HG02840 (cell line): ENCODE data around the gene ZMAT5.

ENCODE experiments used
- ATAC-seq: cut with Tn5 transposase; IDR thresholded peaks from one replicate; pipeline ENCODE4 v1.9.1; 2021; ENCODE audit warnings: mild to moderate bottlenecking, moderate library complexity, moderate number of reproducible peaks; ENCODE audit not compliant: unreplicated experiment, low FRiP score

Gene ZMAT5

DNA sequence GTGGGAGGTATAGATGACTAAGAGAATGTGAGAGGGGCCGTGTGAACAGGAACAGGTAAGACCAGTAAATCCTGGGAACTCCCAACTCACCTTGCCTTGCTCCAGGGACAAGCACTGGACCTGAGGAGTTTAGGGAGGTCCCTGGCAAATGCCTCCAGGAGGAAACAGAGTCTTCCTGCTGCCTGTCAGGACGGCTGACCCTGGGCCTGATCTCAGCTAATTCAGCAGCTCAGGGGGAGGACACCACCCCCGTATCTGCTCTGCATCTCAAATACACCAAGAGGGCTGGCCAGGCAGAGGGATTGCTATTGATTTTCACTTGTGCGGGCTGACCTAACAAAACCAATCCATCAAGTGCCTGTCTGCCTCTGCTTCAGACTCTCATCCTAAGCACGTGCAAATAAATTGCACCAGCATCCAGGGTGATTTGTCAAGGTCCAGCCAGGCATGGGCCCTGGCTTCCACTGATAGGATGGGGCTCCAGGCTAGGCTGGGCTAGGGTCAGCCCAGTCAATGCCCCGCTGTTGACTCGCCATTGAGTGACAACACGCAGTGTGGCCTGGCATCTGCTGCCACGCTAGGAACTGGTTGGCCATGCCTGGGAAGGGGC is 20.7 kb upstream of the ZMAT5 start:
- ATAC-seq, result no peak

DNA sequence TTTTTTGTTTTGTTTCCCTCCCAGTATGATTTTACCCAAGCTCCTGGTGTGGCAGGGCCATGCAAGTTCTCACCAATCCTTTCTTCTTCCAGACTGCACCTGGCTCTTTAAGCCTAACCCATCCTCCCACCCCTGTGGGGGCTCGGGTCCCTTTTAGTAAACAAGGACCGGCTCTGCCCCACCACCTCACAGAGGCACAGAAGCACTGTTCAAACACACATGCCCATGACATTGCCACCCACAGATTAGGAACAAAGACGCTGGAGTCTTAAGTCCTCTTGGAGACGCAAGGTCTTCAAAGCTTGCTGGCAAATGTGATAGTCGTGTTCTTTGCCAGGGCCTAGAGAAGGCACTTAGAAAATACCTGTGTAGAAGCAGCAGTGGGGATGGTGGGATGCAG is 19.2 kb upstream of the ZMAT5 start:
- no peak for ATAC-seq

DNA sequence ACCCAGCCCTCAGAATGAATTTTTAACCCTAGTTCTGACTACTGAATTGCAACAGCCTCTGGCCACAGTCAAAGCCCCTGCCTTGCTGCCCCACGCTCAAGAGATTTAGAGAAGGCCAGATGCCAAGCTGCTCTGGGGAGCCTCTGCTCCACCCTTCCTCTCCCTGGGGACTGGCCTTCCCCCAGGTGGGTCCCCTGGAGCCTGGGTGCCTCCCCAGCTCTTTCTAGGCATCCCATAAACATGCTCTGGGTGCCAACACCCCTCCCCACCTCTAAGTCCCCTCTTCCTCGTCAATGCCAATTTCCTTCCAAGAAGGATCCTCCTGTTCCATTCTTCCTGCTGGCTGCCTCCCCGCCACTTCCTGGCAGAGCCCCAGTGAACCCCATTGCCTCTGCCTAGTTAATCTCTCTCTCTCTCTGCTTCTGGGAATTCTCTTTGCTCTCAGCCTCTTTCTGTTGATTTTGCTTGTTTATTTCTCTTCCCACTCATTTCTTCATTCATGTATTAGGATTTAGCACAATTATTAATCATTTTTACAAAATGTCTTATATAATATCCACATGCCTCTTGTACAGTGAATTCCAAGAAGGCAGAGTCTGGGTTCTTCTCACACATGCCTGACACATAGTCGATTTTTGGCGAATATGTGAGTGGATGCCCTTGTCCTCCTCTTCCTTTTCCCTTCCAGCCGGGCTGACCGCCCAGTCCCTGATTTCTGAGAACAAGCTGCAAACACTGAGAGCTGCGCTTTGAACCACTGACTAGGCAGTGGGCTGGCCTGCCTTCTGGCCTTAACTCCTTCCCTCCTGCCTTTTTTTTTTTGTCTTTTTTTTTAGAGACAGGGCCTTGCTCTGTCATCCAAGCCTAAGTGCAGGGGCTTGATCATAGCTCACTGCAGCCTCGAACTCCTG is 17.9 kb upstream of the ZMAT5 start:
- no peak for ATAC-seq

DNA sequence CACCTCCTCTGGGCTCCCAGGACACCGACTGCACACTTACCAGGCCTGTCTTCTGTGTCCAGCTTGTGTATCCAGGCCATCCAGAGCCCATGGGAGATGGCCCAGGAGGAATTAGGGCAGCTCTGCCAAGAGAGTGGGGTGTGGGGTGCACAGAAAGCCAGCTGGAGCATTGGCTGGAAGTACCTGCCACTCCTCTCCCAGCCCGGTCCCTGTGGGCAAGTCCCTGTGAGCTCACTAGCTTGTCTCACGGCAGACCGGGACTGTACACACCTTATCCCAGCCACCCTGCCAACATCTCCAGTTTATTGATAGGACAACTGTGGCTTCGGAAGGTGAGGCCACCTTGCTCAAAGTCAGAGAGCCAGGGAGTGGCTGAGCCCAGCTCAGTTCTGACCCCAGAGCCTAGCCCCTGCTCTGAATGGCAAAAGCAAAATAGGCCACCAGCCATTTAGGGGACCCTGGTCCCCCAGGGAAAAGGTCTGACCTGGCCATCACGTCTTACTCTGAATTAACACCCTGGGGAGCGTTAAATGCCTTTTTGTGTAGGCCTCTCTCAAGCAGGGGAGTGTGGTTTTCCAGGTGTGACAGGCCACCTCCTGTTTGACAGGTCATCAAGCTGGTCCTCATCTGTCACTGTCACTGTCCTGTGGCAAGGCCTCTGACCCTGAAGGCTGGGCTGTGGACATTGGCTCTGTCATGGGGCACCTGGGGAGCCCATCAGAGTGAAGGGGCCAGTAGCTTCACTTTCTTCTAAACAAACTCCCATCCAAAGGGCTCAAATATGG is 15.4 kb upstream of the ZMAT5 start:
- no peak for ATAC-seq

DNA sequence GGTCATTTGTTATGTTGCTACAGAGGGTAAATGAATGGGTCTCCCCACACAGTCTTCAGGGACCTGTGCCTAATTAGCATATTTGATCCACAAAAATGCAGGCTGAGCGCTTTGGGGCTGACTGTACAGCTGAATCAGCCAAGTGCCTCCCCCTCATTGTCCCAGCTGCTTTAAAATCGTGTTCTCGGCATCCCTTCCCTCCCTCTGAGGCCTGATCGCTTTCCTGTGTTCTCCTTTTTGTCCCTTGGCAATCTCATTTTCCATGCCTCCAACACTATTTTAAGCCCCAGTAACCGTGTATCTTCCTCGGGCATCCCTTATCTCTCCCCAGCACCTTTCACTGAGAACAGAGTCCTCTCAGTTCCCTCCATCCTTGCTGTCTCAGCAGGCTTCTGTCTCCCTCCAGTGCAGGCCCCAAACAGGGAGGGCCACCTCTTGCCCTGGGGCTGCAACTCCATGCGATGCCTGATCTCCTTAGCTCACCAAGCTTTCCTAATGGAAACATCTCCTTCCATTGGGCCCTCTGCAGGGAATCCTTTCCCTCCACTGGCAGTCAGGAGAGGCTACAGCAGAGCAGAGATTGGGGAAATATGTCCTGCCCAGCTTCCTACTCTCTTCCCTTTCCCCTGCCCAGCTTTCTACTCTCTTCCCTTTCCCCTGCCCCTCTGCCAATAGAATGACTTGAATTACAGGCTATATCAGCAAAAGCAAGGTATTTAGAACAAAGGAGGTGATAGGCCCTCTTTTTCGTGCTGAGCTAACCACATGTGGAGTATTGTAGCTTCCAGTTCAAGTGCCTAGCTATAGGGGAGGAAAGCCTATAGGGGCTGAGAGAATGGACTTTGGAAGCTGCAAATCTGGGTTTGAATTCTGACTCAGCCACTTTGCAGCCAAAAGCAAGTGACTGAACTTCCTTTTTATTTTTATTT is 14.2 kb upstream of the ZMAT5 start:
- ATAC-seq, result no peak

DNA sequence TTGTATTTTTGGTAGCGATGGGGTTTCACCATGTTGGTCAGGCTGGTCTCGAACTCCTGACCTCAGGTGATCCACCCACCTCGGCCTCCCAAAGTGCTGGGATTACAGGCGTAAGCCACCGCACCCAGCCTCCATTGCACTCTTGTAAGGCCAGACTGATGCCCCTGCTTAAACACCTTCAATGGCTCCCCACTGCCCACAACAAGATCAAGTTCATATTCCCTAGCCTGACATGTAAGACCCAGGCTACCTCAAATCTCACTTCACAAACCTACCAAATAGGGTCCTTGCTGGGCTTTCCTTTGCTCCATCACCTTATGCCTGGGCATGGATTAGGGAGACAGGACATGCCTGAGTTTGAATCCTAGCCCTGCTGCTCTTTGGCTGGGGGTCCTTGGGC is 13.4 kb upstream of the ZMAT5 start:
- ATAC-seq, result no peak

DNA sequence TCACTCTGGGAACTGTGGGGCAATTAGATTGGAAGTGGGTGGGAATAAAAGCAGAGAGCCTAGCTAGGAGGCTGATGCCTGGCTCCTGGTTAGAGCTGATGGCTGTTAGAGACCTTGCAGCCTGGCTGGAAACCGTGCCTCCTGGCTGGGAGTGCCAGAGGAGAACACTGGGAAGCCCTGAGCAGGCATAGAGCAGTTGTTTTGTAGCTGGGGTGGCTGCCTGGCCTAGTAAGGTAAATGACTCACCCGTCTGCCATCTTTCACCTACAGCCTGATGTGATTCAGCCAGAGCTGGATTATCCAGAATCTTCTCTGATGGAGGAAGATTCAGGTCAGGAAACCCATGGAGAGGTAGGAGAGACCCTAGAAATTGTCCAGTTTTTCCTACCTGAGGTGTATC is 6.4 kb upstream of the ZMAT5 start:
- ATAC-seq, result no peak

DNA sequence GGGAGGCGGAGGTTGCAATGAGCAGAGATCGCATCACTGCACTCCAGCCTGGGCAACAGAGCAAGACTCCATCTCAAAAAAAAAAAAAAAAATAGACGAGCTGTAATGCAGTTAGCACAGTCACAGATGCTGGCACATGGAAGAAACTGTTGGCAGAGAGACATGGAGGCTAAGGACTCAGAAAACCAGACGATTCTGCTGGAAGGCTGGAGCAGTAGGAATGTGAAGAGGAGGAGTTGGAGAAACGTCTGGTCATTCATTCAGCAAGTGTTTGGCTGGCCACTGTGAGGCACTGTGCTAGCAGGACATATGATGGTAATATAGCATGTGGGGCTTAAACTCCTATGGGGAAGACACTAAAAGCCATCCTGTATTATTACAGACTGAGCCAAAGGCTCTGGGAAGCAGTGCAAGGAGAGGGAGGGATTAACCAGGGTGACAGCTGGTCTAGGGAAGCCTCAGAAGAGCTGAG is 5.4 kb upstream of the ZMAT5 start:
- ATAC-seq, result no peak

DNA sequence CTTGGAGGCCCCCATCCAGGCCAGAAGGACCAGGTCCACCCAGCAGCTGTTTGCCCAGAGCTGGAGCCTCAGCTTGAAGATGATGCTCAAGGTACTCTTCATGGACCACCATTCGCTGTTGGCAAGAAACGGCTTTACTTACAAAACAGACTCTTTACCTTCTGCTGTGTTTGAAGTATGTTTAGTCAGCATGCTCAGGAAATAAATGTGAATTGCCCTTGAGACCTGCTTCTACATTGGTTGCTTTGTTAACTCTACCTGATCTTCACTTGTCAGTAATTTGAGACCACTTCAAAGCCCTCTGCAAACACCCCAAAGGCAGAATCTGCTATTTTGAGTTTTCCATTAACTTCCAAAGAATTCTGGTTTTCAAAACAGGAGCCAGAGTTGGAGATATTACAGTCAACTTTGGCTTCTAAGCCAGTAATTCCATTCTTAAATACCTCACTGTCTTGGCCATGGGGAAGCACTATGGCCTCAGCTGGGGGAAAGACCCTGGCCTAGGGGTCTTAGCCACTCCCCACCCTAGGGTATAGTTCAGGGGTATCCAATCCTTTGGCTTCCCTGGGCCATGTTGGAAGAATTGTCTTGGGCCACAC is 3.0 kb upstream of the ZMAT5 start:
- ATAC-seq, result no peak

DNA sequence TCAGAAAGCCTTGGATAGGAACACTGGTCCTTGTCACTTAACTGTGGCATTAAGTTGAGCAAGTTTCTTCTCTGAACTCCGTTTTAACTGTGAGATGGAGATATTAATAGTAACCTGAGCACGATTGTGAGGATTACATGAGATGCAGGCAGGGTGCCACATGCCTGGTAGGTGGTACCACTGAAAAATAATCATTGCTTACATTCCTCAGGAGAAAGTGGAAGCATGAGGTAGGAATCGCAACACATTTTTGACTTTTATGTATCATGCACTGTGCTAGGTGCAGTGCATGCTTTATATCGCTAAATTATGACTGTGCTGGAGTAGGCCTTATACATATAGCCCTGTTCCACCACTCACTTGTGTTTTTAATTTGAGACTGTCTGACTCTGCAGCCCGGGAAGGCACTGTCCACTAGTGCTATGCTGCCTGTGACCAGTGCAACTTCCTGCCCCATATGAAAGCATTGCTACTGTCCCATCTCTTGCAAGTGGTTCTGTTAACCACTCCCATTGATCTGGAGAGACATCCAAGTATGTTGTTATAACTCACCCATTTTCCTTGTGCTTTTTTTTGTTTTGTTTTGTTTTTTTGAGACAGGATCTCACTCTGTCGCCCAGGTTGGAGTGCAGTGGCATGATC is 1.4 kb upstream of the ZMAT5 start:
- ATAC-seq, result no peak

DNA sequence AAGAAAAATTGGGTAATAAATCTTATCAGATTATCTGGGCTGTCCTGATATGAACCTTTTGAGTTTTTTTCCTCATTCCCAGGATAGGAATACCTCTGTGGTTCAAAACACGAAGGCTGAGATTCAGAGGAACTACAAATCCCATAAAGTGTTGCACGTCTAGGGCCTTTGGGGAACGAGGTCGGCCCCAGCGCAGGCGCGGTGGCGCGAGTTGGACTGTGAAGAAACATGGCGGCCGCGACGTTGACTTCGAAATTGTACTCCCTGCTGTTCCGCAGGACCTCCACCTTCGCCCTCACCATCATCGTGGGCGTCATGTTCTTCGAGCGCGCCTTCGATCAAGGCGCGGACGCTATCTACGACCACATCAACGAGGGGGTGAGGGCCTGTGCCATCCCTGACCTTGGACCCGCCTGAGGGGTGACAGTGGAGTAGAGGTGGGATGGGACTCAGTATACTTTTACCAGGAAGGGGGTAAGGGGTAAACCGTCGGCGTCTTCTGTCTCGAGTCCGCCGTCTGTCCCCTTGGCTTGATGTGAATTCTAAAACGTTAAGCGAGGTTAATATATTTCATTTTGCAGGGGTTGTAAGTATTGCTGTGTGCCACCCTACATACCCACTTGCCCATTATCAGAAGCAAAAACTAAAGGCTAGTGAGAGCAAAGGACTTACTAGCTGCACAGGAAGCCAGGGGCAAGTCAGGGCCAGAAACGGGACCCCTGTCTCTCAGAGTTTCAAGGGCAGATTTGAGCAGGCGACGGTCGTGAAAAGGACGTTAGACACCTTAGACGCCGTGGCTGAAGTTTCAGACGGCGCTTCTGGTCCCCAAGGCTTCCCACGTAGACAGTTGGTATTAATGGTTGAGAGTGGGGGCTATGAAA is 604 bp upstream of the ZMAT5 start, which contains the start of gene UQCR10:
UQCR10 (plus strand) TSS at position 199 of the 881 bp plus-strand sequence; CDS start at position 229, 30 bp downstream.
- peak; percentile 67 for ATAC-seq

DNA sequence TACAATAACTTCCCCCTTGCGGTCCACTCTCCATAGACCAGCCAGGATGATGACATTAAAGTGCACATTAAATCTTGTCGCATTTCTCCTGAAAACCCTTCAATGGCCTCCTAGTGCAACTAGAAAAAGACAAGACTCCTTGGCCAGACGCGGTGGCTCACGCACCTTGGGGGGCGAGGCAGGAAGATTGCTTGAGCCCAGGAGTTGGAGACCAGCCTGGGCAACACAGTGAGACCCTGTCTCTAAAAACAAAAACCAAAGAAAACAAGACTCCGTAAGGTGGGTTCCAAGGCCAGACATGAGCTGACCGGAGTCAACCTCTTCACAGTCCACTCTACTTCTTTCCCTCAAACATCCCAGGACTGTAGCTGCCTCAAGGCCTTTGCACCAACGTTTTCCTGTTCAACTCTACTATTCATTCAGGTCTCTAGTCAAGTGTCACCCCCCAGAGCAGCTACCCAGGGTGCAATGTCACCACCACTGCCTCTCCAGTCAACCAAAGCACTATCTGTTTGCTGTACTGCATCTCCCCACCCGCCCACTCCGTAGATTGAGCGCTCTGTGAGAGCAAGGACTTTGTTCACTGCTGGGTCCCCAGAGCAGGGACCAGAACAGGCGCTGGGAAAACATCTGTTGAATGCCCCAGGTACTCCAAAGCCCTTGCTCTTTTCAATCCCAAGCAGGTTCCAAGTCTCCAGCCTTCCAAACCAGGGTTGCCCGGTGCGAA is 739 bp downstream of the ZMAT5 start:
- ATAC-seq, result peak; percentile 3

DNA sequence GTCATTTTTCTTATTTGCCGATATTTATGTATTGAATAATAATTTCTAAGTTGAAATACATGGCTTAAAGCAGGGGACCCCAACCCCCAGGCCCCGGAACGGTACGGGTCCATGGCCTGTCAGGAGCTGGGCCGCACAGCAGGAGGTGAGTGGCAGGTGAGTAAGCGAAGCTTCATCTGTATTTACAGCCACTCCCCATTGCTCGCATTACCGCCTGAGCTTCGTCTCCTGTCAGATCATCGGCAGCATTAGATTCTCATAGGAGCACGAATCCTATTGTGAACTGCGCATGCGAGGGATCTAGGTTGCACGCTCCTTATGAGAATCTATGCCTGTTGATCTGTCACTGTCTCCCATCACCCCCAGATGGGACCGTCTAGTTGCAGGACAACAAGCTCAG is 4.5 kb downstream of the ZMAT5 start:
- no peak for ATAC-seq

DNA sequence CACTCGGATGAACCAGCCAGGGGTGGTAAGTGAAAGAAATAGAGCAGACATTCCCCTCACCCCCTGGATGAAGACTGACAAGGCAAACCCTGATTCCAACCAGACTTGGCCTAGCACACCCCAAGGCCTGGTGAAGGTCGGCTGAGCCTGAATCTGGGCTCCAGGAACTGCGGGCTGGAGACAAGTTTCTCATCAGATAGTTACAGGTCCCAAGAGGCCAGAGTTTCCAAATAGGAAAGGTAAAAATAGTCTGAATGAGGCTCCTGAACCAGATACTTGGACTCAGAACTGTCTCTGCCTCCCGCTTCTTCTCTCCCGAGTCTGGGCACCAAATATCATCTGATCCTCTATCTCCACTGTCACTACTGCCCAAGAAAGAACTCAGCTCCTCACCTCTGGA is 7.8 kb downstream of the ZMAT5 start:
- no peak for ATAC-seq

DNA sequence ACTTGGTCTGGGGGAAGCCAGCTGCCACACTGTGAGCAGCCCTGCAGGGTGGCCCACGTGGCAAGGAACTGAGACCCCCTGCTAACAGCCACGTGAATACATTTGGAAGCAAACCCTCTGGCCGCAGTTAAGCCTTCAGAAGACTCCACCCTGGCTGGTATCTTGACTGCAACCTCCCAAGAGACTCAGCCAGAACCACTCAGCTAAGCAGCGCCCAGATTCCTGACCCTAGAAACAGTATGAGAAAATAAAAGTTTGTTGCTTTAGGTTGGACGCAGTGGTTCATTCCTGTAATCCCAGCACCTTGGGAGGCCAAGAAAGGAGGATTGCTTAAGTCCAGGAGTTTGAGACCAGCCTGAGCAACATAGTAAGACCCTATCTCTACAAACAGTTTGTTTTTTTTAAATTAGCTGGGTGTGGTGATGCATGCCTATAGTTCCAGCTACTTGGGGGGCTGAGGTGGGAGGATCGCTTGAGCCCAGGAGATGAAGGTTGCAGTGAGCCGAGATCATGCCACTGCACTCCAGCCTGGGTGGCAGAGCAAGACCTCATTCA is 8.7 kb downstream of the ZMAT5 start:
- no peak for ATAC-seq

DNA sequence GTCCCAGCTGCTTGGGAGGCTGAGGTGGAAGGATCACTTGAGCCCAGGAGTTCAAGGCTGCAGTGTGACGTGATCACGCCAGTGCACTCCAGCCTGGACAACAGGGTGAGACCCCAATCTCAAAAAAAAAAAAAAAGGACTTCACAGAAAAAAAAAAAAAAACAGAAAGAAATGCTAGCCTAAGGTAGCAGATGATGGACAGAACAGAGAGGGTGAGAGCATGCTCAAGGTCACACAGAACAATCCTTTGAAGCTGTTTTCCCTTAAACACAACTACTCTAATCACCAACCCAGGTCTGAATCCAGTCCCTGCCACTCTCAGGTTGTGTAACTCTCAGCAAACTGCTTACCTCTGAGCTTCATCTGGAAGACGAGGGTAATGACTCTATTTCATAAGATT is 9.7 kb downstream of the ZMAT5 start:
- no peak for ATAC-seq

DNA sequence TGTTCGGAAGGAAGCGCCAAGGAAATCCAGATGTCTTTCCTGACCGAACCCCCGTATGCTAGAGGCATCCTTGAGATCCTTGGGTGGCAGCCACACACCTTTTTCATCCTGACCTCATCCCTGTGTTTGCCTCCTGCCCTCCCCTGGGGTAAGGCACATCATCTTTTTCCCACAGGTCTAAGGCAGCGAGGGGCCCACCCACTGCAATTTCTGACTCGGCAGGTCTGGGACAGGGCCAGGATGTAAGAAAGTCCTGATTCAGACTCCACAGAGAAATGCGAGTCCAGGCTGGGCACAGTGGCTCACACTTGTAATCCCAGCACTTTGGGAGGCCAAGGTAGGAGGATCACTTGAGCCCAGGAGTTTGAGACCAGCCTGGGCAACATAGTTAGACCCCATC is 10.5 kb downstream of the ZMAT5 start:
- ATAC-seq, result no peak
